OCI-LY1 (cell line): ENCODE results near the gene TTC16.
A peak's percentile ranks its signal among the peaks of the same experiment; 100 is the strongest.

Experiments
- H2AFZ ChIP-seq: fragments of 200-600 bp; sonication (generic), shearing (Covaris generic); 2 replicates; pipeline ENCODE4 v1.6.0; 2014; ENCODE audit warnings: antibody characterized with exemption, mild to moderate bottlenecking, low read length
- H3F3A ChIP-seq: fragments of 200-600 bp; sonication (generic), shearing (Covaris generic); 2 replicates; pipeline ENCODE4 v1.6.0; 2014; ENCODE audit warnings: mild to moderate bottlenecking, antibody characterized with exemption, low read length, moderate library complexity; ENCODE audit not compliant: insufficient read depth
- H3K27ac ChIP-seq: fragments of 200-600 bp; sonication (generic); 2 replicates; pipeline ENCODE4 v1.5.1; 2014; ENCODE audit warnings: low read length, mixed run types, mild to moderate bottlenecking, low read depth; ENCODE audit not compliant: poor library complexity, severe bottlenecking
- H3K27me3 ChIP-seq: fragments of 200-600 bp; sonication (generic); 2 replicates; pipeline ENCODE4 v1.6.0; 2014; ENCODE audit warnings: antibody characterized with exemption, mild to moderate bottlenecking, low read length, moderate library complexity; ENCODE audit not compliant: insufficient read depth
- H3K36me3 ChIP-seq: fragments of 200-600 bp; sonication (generic); 2 replicates; pipeline ENCODE4 v1.6.1; 2014; ENCODE audit warnings: mild to moderate bottlenecking, antibody characterized with exemption, low read length, moderate library complexity, mixed read lengths; ENCODE audit not compliant: insufficient read depth
- H3K4me1 ChIP-seq: fragments of 200-600 bp; sonication (generic); 2 replicates; pipeline ENCODE4 v1.5.1; 2014; ENCODE audit warnings: mild to moderate bottlenecking, low read length, moderate library complexity; ENCODE audit not compliant: insufficient read depth, severe bottlenecking
- H3K4me2 ChIP-seq: fragments of 200-600 bp; sonication (generic), shearing (Covaris generic); 2 replicates; pipeline ENCODE4 v1.6.1; 2014; ENCODE audit warnings: low read length
- H3K4me3 ChIP-seq: fragments of 200-600 bp; sonication (generic); 2 replicates; pipeline ENCODE4 v1.5.1; 2014; ENCODE audit warnings: low read length, low read depth, mild to moderate bottlenecking, mixed read lengths; ENCODE audit not compliant: poor library complexity, severe bottlenecking
- H3K79me2 ChIP-seq: fragments of 200-600 bp; shearing (Covaris generic); 2 replicates; pipeline ENCODE4 v1.6.1; 2016; ENCODE audit warnings: mixed run types, low read length, mixed read lengths; ENCODE audit not compliant: insufficient read depth
- H3K9ac ChIP-seq: fragments of 200-600 bp; sonication (generic), shearing (Covaris generic); 2 replicates; pipeline ENCODE4 v1.6.1; 2014; ENCODE audit warnings: mild to moderate bottlenecking, low read length, mixed read lengths
- H3K9me2 ChIP-seq: fragments of 200-600 bp; sonication (generic), shearing (Covaris generic); 2 replicates; pipeline ENCODE4 v1.6.1; 2014; ENCODE audit warnings: low read depth, mild to moderate bottlenecking, low read length, mixed read lengths
- H3K9me3 ChIP-seq: fragments of 200-600 bp; shearing (Covaris generic); 2 replicates; pipeline ENCODE4 v1.6.1; 2014; ENCODE audit warnings: low read length, mixed read lengths
- H4K20me1 ChIP-seq: fragments of 200-600 bp; sonication (generic), shearing (Covaris generic); 2 replicates; pipeline ENCODE4 v1.6.0; 2016; ENCODE audit warnings: mild to moderate bottlenecking, low read length; ENCODE audit not compliant: insufficient read depth
- CTCF ChIP-seq: fragments of 200-600 bp; sonication (generic), shearing (Covaris generic); IDR thresholded peaks from 2 replicates; pipeline ENCODE4 v1.5.1; 2017; ENCODE audit warnings: mild to moderate bottlenecking, antibody characterized with exemption, low read length, moderate library complexity, mixed read lengths
- EZH2 ChIP-seq: fragments of 200-600 bp; sonication (generic), shearing (Covaris generic); IDR thresholded peaks from 2 replicates; pipeline ENCODE4 v1.8.0; 2017; ENCODE audit warnings: borderline replicate concordance, mixed run types, mild to moderate bottlenecking, antibody characterized with exemption, low read length, moderate library complexity, mixed read lengths

TTC16 gene

DNA sequence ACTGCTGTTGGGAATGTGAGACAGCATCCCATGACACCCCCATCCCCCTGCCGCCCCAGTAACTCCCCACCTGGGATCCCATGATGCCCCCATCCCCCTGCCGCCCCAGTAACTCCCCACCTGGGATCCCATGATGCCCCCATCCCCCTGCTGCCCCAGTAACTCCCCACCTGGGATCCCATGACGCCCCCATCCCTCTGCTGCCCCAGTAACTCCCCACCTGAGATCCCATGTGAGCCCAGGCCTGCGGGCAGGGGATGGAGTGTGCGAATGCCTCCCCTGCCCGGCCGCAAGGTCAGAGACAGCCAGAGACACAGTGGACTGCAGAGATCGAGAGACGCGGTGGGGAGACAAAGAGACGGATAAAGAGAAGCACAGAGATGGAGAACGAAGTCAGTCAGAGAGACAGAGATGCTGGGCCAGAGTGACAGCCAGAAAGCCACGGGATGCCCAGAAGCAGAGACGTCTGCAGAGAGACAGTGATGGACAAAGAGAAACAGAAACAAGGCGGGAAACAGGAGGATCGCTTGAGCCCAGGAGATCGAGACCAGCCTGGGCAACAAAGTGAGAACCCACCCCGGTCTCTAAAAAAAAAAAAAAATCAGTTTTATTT, 61.6 kb downstream of the TTC16 start:
- Histone ChIP-seq H3K4me2 (peak overlapping the region; percentile 71), H4K20me1 (no peaks in the 10 kb centered on the region), H3K79me2 (no peaks in the 10 kb centered on the region; the same call in 1 of the 2 replicates), H3F3A (0 out of 2 replicates have a peak, but pooled peaks cover 1% of the 10 kb centered on the region), H3K9ac (peak overlapping the region; percentile 82), H3K9me3 (no peaks in the 10 kb centered on the region), H3K36me3 (0 out of 2 replicates have a peak, but pooled peaks cover 4% of the 10 kb centered on the region), H3K9me2 (no peaks in the 10 kb centered on the region), H3K27ac (peak overlapping the region; percentile 95), H2AFZ (no peak overlapping the region), H3K27me3 (no peaks in the 10 kb centered on the region), H3K4me1 (peaks cover 67% of the 10 kb centered on the region), H3K4me3 (peak overlapping the region; percentile 71)
- TF ChIP-seq EZH2 (no peak), CTCF (no peak)

GRCh38 chr9:127778280-127779135, 62.6 kb downstream of the TTC16 start, which contains the start of gene SH2D3C:
Gene SH2D3C (minus strand): TSS chr9:127778666. CDS start chr9:127778627, 39 bp downstream.
- TF ChIP-seq CTCF (no peak), EZH2 (no peak)
- Histone ChIP-seq H3K27ac (peak within 1 kb of the TSS; percentile 95), H3K4me1 (peaks cover 69% of the 10 kb centered on the region), H3K9ac (peak within 1 kb of the TSS; percentile 82), H3F3A (0 out of 2 replicates have a peak, but pooled peaks cover 4% of the 10 kb centered on the region), H4K20me1 (no peaks in the 10 kb centered on the region), H3K79me2 (no peaks in the 10 kb centered on the region; the same call in 1 of the 2 replicates), H3K9me2 (no peaks in the 10 kb centered on the region), H3K4me3 (peak within 1 kb of the TSS; percentile 71), H3K9me3 (no peaks in the 10 kb centered on the region), H3K4me2 (peak within 1 kb of the TSS; percentile 71), H2AFZ (no peak within 1 kb of the TSS), H3K36me3 (0 out of 2 replicates have a peak, but pooled peaks cover 4% of the 10 kb centered on the region), H3K27me3 (no peaks in the 10 kb centered on the region)

DNA sequence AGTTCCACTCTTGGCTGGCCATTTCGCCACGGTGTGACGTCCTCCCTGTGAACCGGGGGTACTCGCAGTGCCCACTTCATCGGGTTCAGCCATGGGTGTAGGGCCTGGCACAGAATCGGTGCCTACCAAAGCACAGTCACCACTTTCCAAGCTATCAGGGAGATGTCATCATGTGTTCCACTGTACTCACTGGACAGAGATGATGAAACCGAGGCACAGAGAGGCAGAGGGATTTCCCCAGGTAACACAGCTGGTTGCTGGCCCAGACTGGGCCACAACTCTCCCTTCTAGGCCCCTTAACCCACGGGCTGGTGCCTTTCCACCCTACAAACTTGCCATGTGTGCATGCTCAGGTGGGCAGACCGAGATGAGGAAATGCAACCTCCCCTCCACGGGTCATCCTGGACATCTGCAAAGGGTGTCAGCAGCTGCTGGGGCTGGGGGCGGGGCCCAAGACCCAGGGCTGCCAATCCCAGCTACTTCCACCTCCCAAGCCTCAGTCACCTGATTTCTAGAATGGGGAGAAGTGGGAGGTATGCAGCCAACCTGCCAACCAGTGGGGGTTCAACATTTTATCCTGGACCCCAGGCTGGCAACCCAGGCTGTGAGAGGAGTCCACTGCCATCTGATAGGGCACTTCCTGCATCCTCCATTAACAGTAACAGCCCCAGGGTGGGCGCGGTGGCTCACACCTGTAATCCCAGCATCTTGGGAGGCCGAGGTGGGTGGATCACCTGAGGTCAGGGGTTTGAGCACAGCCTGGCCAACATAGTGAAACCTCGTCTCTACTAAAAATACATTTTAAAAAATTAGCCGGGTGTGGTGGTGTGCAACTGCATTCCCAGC, 63.5 kb downstream of the TTC16 start:
- Histone ChIP-seq H3K36me3 (0 out of 2 replicates have a peak, but pooled peaks cover 4% of the 10 kb centered on the region), H3K9me2 (no peaks in the 10 kb centered on the region), H3F3A (0 out of 2 replicates have a peak, but pooled peaks cover 4% of the 10 kb centered on the region), H3K4me3 (peak overlapping the region; percentile 71), H2AFZ (no peak overlapping the region), H3K4me1 (peaks cover 69% of the 10 kb centered on the region), H4K20me1 (no peaks in the 10 kb centered on the region), H3K9me3 (no peaks in the 10 kb centered on the region), H3K27me3 (no peaks in the 10 kb centered on the region), H3K9ac (peak overlapping the region; percentile 82), H3K27ac (peak overlapping the region; percentile 95), H3K79me2 (no peaks in the 10 kb centered on the region; the same call in 1 of the 2 replicates), H3K4me2 (peak overlapping the region; percentile 71)
- TF ChIP-seq EZH2 (no peak), CTCF (no peak)
